K562 (cell line): ENCODE measurements around the gene KLHDC10. TPM values are rescaled to one million over a fixed set of nuclear protein-coding genes. Genes with fewer than 3 reads are reported as not detected.

Source experiments
- CREBBP ChIP-seq: IDR thresholded peaks from one replicate; pipeline ENCODE4 v1.6.1; 2012; ENCODE audit warnings: low read depth, mild to moderate bottlenecking, control low read depth, inconsistent platforms, low read length
- FOXP1 ChIP-seq: sonication (generic); formaldehyde crosslinking; IDR thresholded peaks from 2 replicates; pipeline ENCODE4 v1.8.0; 2022; ENCODE audit warnings: mild to moderate bottlenecking, missing genetic modification reagents
- HSF4 ChIP-seq: fragments of 250-450 bp; sonication (Bioruptor Pico); IDR thresholded peaks from 2 replicates; pipeline ENCODE4 v2.1.2; 2022; ENCODE audit warnings: mild to moderate bottlenecking, moderate library complexity, borderline replicate concordance
- ILF3 ChIP-seq: fragments of 450-650 bp; IDR thresholded peaks from 2 replicates; pipeline ENCODE4 v1.6.1; 2018; ENCODE audit warnings: antibody characterized with exemption, mild to moderate bottlenecking, moderate library complexity, borderline replicate concordance
- MBD2 ChIP-seq: sonication (generic); IDR thresholded peaks from 2 replicates; pipeline ENCODE4 v1.6.1; 2016; ENCODE audit warnings: low read depth, borderline replicate concordance
- MYC ChIP-seq, 2 experiments: fragments of 250-450 bp in 1 of 2; sonication (Bioruptor Pico) in 1 of 2; IDR thresholded peaks; 2 replicates each; pipeline versions ENCODE4 v1.5.1 to v1.6.1; 2012 to 2021; ENCODE audit warnings: low read depth in 2 of 2, borderline replicate concordance in 1 of 2, improper control_type of control experiment in 1 of 2, low read length in 1 of 2, mild to moderate bottlenecking in 1 of 2, moderate library complexity in 1 of 2
- NUFIP1 ChIP-seq: fragments of 450-650 bp; IDR thresholded peaks from 2 replicates; pipeline ENCODE4 v1.6.1; 2018; ENCODE audit not compliant: partially characterized antibody
- POLR2A ChIP-seq: fragments of 450-650 bp; conservative IDR thresholded peaks from 2 replicates; pipeline ENCODE4 v1.6.1; 2016
- ZMIZ1 ChIP-seq, 2 experiments: fragments of 150-350 bp in 1 of 2; IDR thresholded peaks; 2 replicates each; pipeline ENCODE4 v1.6.1; 2012 to 2016; ENCODE audit warnings: low read depth in 2 of 2, low read length in 2 of 2, mild to moderate bottlenecking in 1 of 2, moderate library complexity in 1 of 2
- ZNF124 ChIP-seq: sonication (generic); formaldehyde crosslinking; IDR thresholded peaks from 2 replicates; pipeline ENCODE4 v1.8.1; 2022; ENCODE audit warnings: missing genetic modification reagents
- ZNF232 ChIP-seq: sonication (generic); formaldehyde crosslinking; IDR thresholded peaks from 2 replicates; pipeline ENCODE4 v1.8.0; 2022; ENCODE audit warnings: mild to moderate bottlenecking, missing genetic modification reagents
- ZNF436 ChIP-seq: fragments of 250-450, 450-650 bp; sonication (Bioruptor Pico); formaldehyde crosslinking; IDR thresholded peaks from 2 replicates; pipeline ENCODE4 v1.7.0; 2020; ENCODE audit warnings: mild to moderate bottlenecking
- polyA plus RNA-seq, 8 experiments: library from polyadenylated mRNA; depleted of rRNA in 4 of 8; stranded (reverse) in 5 of 8; unstranded in 3 of 8; fragments of >200 nt; fragmentation: Nextera tagmentation in 2 of 8; fragmentation: Illumina TruSeq in 1 of 8; extraction: Ambion mirVana in 2 of 8; extraction: Trizol in 1 of 8; gene quantifications; 2 replicates each; pipeline versions ENCODE4 v1.2.1 to v1.2.3, GENCODE V29; 2011 to 2014; ENCODE audit warnings: inconsistent platforms in 1 of 8, missing spikeins in 1 of 8
- total RNA-seq, 7 experiments: library from RNA; depleted of rRNA in 6 of 7; stranded (reverse); fragments of >200 nt in 6 of 7; fragmentation: Illumina TruSeq in 2 of 7; extraction: Trizol in 2 of 7; gene quantifications; 2 replicates each; pipeline versions ENCODE4 v1.2.1 to v1.2.3, GENCODE V29; 2011 to 2021; ENCODE audit warnings: low replicate concordance in 1 of 7
- TF ChIP-seq, protein P1 (sequence below): IDR thresholded peaks from 2 replicates; pipeline ENCODE4 v1.6.1; 2016; ENCODE audit warnings: missing genetic modification characterization, missing compliant biosample characterization
- TF ChIP-seq, protein P2 (sequence below): conservative IDR thresholded peaks from 2 replicates; pipeline ENCODE4 v1.6.1; 2011; ENCODE audit warnings: low read depth, mild to moderate bottlenecking, low read length; ENCODE audit not compliant: control insufficient read depth
- TF ChIP-seq, protein P3 (sequence below): sonication (generic); formaldehyde crosslinking; IDR thresholded peaks from 2 replicates; pipeline ENCODE4 v1.8.1; 2023; ENCODE audit warnings: mild to moderate bottlenecking, missing genetic modification reagents
- TF ChIP-seq, protein P4 (sequence below): fragments of 450-650 bp; IDR thresholded peaks from 2 replicates; pipeline ENCODE4 v1.6.1; 2017; ENCODE audit warnings: antibody characterized with exemption

KLHDC10 gene
- total and polyA plus RNA-seq, 9 of the 15 experiments (the other 6 are each of a cell fraction or from before 2014, with no cell fraction given): 9.8 to 80.5 (median 31.4) TPM

GRCh38 chr7:130069978-130070860 lies at the start of gene KLHDC10 (continued):
- TF ChIP-seq ZNF436 (CRISPR knock-in tag) (no peak), FOXP1 (CRISPR knock-in tag) (peak; percentile 93), MBD2 (peak; percentile 100), POLR2A (peak; percentile 91), ZNF232 (CRISPR knock-in tag) (no peak), NUFIP1 (no peak), ILF3 (peak; percentile 3; the same call in 1 of the 2 replicates), MYC (IDR thresholded peaks at IDR 0.05; ENCODE audit: low read depth, low read length) (peak; percentile 89), MYC (CRISPR knock-in tag; IDR thresholded peaks at IDR 0.05; ENCODE audit: borderline replicate concordance, low read depth) (peak; percentile 20; the same call in 1 of the 2 replicates), CREBBP (no peak), ZMIZ1 (IDR thresholded peaks at IDR 0.05; ENCODE audit: low read depth in 2 of 2, low read length in 2 of 2) (peak in 1 of 2 experiments; percentile 99; a peak in 2 of 4 replicates), HSF4 (CRISPR knock-in tag) (no peak), ZNF124 (CRISPR knock-in tag) (no peak)
- TF ChIP-seq, protein P1, sequence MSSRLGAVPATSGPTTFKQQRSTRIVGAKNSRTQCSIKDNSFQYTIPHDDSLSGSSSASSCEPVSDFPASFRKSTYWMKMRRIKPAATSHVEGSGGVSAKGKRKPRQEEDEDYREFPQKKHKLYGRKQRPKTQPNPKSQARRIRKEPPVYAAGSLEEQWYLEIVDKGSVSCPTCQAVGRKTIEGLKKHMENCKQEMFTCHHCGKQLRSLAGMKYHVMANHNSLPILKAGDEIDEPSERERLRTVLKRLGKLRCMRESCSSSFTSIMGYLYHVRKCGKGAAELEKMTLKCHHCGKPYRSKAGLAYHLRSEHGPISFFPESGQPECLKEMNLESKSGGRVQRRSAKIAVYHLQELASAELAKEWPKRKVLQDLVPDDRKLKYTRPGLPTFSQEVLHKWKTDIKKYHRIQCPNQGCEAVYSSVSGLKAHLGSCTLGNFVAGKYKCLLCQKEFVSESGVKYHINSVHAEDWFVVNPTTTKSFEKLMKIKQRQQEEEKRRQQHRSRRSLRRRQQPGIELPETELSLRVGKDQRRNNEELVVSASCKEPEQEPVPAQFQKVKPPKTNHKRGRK (tag): no peak
- TF ChIP-seq, protein P2, sequence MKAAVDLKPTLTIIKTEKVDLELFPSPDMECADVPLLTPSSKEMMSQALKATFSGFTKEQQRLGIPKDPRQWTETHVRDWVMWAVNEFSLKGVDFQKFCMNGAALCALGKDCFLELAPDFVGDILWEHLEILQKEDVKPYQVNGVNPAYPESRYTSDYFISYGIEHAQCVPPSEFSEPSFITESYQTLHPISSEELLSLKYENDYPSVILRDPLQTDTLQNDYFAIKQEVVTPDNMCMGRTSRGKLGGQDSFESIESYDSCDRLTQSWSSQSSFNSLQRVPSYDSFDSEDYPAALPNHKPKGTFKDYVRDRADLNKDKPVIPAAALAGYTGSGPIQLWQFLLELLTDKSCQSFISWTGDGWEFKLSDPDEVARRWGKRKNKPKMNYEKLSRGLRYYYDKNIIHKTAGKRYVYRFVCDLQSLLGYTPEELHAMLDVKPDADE: peak; percentile 84; the same call in 1 of the 2 replicates
- TF ChIP-seq, protein P3, sequence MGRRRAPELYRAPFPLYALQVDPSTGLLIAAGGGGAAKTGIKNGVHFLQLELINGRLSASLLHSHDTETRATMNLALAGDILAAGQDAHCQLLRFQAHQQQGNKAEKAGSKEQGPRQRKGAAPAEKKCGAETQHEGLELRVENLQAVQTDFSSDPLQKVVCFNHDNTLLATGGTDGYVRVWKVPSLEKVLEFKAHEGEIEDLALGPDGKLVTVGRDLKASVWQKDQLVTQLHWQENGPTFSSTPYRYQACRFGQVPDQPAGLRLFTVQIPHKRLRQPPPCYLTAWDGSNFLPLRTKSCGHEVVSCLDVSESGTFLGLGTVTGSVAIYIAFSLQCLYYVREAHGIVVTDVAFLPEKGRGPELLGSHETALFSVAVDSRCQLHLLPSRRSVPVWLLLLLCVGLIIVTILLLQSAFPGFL (CRISPR knock-in tag): no peak
- TF ChIP-seq, protein P4, sequence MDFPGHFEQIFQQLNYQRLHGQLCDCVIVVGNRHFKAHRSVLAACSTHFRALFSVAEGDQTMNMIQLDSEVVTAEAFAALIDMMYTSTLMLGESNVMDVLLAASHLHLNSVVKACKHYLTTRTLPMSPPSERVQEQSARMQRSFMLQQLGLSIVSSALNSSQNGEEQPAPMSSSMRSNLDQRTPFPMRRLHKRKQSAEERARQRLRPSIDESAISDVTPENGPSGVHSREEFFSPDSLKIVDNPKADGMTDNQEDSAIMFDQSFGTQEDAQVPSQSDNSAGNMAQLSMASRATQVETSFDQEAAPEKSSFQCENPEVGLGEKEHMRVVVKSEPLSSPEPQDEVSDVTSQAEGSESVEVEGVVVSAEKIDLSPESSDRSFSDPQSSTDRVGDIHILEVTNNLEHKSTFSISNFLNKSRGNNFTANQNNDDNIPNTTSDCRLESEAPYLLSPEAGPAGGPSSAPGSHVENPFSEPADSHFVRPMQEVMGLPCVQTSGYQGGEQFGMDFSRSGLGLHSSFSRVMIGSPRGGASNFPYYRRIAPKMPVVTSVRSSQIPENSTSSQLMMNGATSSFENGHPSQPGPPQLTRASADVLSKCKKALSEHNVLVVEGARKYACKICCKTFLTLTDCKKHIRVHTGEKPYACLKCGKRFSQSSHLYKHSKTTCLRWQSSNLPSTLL: no peak
